ENCODE measurements around the gene APCDD1L. TPM values are rescaled to one million over a fixed set of nuclear protein-coding genes. Genes with fewer than 3 reads are reported as not detected.

Gene APCDD1L
- total and polyA plus RNA-seq, 9 donors, result 0.08 to 0.62 TPM; not detected in 7

- H3K27ac ChIP-seq, result no peak overlapping the region
- no peaks in the 10 kb centered on the region for H3K27me3 ChIP-seq
- no peaks in the 10 kb centered on the region for H3K36me3 ChIP-seq
- no peaks in the 10 kb centered on the region for H3K9me3 ChIP-seq
- peak in 1 of 5 donors; percentile 2 for DNase-seq
- TF ChIP-seq POLR2A (IDR thresholded peaks at IDR 0.05) (no peak), EP300 (IDR thresholded peaks at IDR 0.05) (no peak), CTCF (IDR thresholded peaks at IDR 0.05) (no peak)
- no peak overlapping the region for H3K4me3 ChIP-seq
- WGBS, 3 donors, result 81 to 91% (median 87%) methylated on average over 2 of the region's 2 CpGs
- peaks cover 2% of the 10 kb centered on the region for H3K4me1 ChIP-seq (ENCODE audit: insufficient read depth)
- intact Hi-C loops (cut with DNase I), result no loop called here
These were observed 38.0 kb upstream of the APCDD1L start for GRCh38 chr20:58553166-58553696.

GRCh38 chr20:58552366-58552934 lies 37.3 kb upstream of the APCDD1L start:
- Histone ChIP-seq H3K4me3 (no peak overlapping the region), H3K27me3 (no peaks in the 10 kb centered on the region), H3K4me1 (ENCODE audit: insufficient read depth) (peaks cover 2% of the 10 kb centered on the region), H3K36me3 (no peaks in the 10 kb centered on the region), H3K27ac (no peak overlapping the region), H3K9me3 (no peaks in the 10 kb centered on the region)
- TF ChIP-seq EP300 (IDR thresholded peaks at IDR 0.05), result no peak
- peak in 1 of 5 donors; percentile 1 for DNase-seq
- 86 to 92% (median 91%) methylated on average over 11 of the region's 11 CpGs for WGBS, 3 donors
- intact Hi-C loops (cut with DNase I), result no loop called here

GRCh38 chr20:58551631-58552030 lies 36.4 kb upstream of the APCDD1L start:
- Histone ChIP-seq H3K27ac (no peak overlapping the region), H3K36me3 (no peaks in the 10 kb centered on the region), H3K27me3 (no peaks in the 10 kb centered on the region), H3K4me1 (ENCODE audit: insufficient read depth) (peaks cover 2% of the 10 kb centered on the region), H3K4me3 (no peak overlapping the region), H3K9me3 (no peaks in the 10 kb centered on the region)
- no peak for DNase-seq
- WGBS, 3 donors, result 92 to 94% (median 94%) methylated on average over 8 of the region's 8 CpGs
- intact Hi-C loops (cut with DNase I), result no loop called here
- TF ChIP-seq CTCF (IDR thresholded peaks at IDR 0.05) (no peak), EP300 (IDR thresholded peaks at IDR 0.05) (no peak), POLR2A (IDR thresholded peaks at IDR 0.05) (no peak)

- peaks cover 2% of the 10 kb centered on the region for H3K4me1 ChIP-seq (ENCODE audit: insufficient read depth)
- H3K4me3 ChIP-seq, result no peak overlapping the region
- intact Hi-C loops (cut with DNase I), result no loop called here
- no peaks in the 10 kb centered on the region for H3K36me3 ChIP-seq
- no peaks in the 10 kb centered on the region for H3K27me3 ChIP-seq
- TF ChIP-seq EP300 (IDR thresholded peaks at IDR 0.05) (no peak), CTCF (IDR thresholded peaks at IDR 0.05) (no peak), POLR2A (IDR thresholded peaks at IDR 0.05) (no peak)
- no peaks in the 10 kb centered on the region for H3K9me3 ChIP-seq
- DNase-seq, result no peak
- H3K27ac ChIP-seq, result no peak overlapping the region
- WGBS, 3 donors, result 34 to 55% (median 34%) methylated on average over 17 of the region's 17 CpGs
These were observed 35.3 kb upstream of the APCDD1L start for GRCh38 chr20:58550275-58551059.
